ENCODE data around the gene CFDP1. TPM values are rescaled to one million over a fixed set of nuclear protein-coding genes. Genes with fewer than 3 reads are reported as not detected.

The CFDP1 gene
- polyA plus RNA-seq, 3 donors, result 148 to 189 (median 174) TPM

GRCh38 chr16:75379339-75379738 lies 54.0 kb downstream of the CFDP1 start:
- DNase-seq, result no peak

- DNase-seq, result no peak
These were observed 54.7 kb downstream of the CFDP1 start for GRCh38 chr16:75378616-75379015.

GRCh38 chr16:75377729-75378386 lies 55.4 kb downstream of the CFDP1 start:
- no peak for DNase-seq

- no peak for DNase-seq
These were observed 56.7 kb downstream of the CFDP1 start for GRCh38 chr16:75376475-75377161.

- DNase-seq, result no peak
These were observed 58.9 kb downstream of the CFDP1 start for GRCh38 chr16:75374388-75374787.

- no peak for DNase-seq
These were observed 61.0 kb downstream of the CFDP1 start for GRCh38 chr16:75372236-75372856.

- DNase-seq, result no peak
These were observed 62.1 kb downstream of the CFDP1 start for GRCh38 chr16:75371171-75371570.

GRCh38 chr16:75364286-75364791 lies 69.0 kb downstream of the CFDP1 start:
- DNase-seq, result no peak

GRCh38 chr16:75362846-75363245 lies 70.5 kb downstream of the CFDP1 start:
- DNase-seq, result no peak

- no peak for DNase-seq
These were observed 71.4 kb downstream of the CFDP1 start for GRCh38 chr16:75361936-75362335.

GRCh38 chr16:75354170-75354569 lies 79.1 kb downstream of the CFDP1 start:
- DNase-seq, result no peak

GRCh38 chr16:75351183-75351582 lies 82.1 kb downstream of the CFDP1 start:
- no peak for DNase-seq

GRCh38 chr16:75345711-75346110 lies 87.6 kb downstream of the CFDP1 start:
- DNase-seq, result no peak

- peak; percentile 40 for DNase-seq
These were observed 89.4 kb downstream of the CFDP1 start for GRCh38 chr16:75343941-75344340.

GRCh38 chr16:75343286-75343685 lies 90.0 kb downstream of the CFDP1 start:
- DNase-seq, result no peak

GRCh38 chr16:75342308-75342811 lies 90.9 kb downstream of the CFDP1 start:
- DNase-seq, result no peak

GRCh38 chr16:75341564-75342307 lies 91.6 kb downstream of the CFDP1 start:
- no peak for DNase-seq

GRCh38 chr16:75340741-75341491 lies 92.4 kb downstream of the CFDP1 start:
- peak; percentile 64 for DNase-seq

- DNase-seq, result no peak
These were observed 95.9 kb downstream of the CFDP1 start for GRCh38 chr16:75337430-75337829.

- no peak for DNase-seq
These were observed 96.8 kb downstream of the CFDP1 start for GRCh38 chr16:75336521-75336920.

- no peak for DNase-seq
These were observed 99.6 kb downstream of the CFDP1 start for GRCh38 chr16:75333721-75334163.
